Stimulated activated CD4-positive, alpha-beta T cell treated with anti-CD3 and anti-CD28 coated beads, Interleukin-1b, Interleukin-23, amount 100 ng/mL, for 4 hours (primary cell): ENCODE measurements around the gene SNX2.
A peak's percentile ranks its signal among the peaks of the same experiment; 100 is the strongest.
"Not testable (repeated sequence)": the region's sequence is repeated elsewhere in the genome, so short reads cannot be mapped to it uniquely, and the experiment has no call there.

Experiments used
- DNase-seq, 2 donors: peaks; one replicate each; pipeline ENCODE4 v3.0.0-alpha.2; 2020; ENCODE audit warnings: low read depth in 2 of 2

Gene SNX2

GRCh38 chr5:122844136-122844909 lies 69.4 kb downstream of the SNX2 start:
- DNase-seq, result no peak

DNA sequence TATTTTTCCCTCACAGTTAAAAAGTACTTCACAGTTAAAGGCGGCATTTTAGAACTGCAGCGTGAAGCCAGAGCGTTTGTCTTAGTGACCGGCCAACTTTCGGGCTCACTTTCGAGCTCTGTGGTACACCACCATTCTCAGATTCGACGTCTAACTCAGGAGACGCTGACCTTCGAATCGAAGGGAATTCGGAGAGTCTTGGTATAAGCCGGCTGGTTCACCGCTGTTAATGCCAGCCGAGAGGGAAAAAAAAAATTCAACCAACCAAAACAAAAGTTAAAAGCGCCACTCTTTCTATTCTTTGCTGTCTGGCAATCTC lies 70.0 kb downstream of the SNX2 start:
- no peak for DNase-seq

DNA sequence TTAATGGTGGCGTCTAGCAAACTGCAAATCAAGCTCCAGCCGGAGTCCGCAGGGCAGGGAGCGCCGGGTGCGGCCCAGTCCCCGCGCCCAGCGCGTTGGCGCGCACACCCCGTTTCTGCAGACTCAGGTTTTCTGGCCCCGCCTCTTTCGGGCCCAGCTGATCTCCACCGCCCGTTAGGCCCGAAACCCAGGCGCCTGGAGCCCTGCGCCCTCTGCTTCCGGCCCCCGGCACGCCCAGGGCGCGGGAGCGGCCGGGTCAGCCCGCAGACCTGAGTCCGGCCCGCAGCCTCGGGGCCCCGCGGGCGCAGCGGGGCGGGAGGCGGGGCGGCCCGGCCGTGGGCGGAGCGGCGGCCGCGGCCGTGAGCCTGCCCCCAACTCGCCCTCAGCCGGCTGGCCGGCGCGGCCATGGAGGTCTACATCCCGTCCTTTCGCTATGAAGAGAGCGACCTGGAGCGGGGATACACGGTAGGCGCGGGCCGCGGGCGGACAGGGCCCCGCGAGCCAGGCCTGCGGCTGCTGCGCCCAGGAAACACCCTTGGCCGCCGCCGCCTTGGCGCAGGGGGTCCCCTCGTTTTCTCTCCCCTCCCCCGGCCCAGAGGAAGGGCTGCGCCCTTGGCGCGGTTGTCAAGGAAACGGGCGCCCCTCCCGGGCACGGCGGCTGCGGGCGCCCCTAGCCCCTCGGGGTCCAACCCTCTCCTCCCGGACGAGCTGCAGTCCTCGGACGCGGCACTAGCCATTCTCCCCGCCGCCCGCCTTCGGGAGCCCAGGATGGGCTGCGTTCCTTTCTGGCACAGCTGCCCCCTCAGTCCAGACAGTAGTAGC lies 70.6 kb downstream of the SNX2 start, which contains the start of gene SNX24:
SNX24 (plus strand) TSS at position 385 of the 822 bp plus-strand sequence; CDS start at position 406, 21 bp downstream.
- peak; percentile 24 to 56 for DNase-seq

DNA sequence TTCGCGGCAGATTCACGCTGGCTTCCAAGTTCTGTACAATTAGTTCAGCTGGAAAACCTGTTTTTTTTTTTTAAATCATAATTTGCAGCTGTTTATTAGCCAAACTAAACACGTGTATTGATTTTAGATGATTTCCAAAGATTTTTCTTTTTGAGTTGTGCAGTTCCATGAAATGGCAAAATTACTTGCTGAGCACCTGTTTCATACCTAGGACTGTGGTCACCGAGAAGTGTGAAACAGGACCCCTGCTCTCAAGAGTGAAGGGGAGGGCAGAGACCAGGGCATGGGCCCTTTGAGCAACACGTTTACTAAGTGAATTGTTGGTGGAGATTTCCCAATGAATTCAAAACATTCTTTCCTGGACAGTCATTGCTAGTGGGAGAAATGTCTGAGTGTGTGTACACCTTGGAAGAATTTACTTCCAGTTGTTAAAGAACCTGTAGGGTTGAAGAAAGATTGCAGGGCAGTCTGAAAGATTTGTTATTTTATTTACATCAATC lies 71.2 kb downstream of the SNX2 start:
- DNase-seq, result no peak

- DNase-seq, result no peak
Observed at GRCh38 chr5:122847687-122848081, 72.8 kb downstream of the SNX2 start.

DNA sequence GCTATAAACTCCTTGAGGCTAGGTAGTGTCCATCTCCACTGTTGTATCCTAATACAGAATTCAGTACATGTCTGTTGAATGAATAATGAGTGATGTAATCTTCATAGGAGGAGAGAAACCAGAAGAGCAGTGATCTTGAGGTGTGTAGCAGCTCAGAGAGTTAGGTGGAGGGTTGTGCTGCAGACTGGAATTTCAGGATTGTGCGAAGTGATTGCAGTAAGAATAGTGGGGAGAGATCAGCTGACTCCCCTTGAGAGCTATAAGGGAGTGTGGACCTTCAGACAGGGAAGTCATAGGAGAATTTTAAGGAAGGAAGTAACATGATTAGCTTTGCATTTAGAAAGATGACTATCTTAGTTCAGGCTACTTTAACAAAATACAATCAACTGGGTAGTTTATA lies 74.9 kb downstream of the SNX2 start:
- DNase-seq, result no peak

GRCh38 chr5:122857538-122857937 lies 82.7 kb downstream of the SNX2 start:
- not testable (repeated sequence) for DNase-seq

GRCh38 chr5:122858451-122858850 lies 83.6 kb downstream of the SNX2 start:
- DNase-seq, result no peak

GRCh38 chr5:122863240-122863639 lies 88.4 kb downstream of the SNX2 start:
- DNase-seq, result no peak

- DNase-seq, result no peak
Observed at GRCh38 chr5:122863721-122864120, 88.8 kb downstream of the SNX2 start.

DNA sequence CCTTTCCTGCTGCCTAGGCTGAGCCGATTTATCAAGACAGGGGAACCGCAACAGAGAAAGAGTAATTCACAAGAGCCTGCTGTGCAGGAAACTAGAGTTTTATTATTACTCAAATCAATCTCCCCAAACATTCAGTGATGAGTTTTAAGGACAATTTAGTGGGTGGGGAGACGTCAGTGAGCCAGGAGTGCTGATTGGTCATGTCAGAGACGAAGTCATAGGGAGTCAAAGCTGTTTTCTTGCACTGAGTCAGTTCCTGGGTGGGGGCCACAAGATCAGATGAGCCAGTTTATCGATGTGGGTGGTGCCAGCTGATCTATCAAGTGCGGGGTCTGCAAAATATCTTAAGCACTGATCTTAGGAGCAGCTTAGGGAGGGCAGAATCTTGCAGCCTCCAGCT lies 89.5 kb downstream of the SNX2 start:
- no peak for DNase-seq

DNA sequence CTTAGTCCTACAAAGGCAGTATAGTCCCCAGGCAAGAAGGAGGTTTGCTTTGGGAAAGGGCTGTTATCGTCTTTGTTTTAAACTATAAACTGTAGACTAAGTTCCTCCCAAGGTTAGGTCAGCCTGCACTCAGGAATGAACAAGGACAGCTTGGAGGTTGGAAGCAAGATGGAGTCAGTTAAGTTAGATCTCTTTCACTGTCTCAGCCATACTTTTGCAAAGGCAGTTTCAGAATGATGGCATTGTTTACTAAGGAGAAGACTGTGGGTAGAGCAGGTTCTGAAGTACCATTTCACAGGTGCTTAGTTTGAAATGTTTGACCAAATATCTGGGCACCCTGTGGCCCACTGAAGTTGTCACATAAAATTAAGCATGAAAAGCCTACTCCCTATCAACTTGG lies 90.0 kb downstream of the SNX2 start:
- DNase-seq, result no peak

DNA sequence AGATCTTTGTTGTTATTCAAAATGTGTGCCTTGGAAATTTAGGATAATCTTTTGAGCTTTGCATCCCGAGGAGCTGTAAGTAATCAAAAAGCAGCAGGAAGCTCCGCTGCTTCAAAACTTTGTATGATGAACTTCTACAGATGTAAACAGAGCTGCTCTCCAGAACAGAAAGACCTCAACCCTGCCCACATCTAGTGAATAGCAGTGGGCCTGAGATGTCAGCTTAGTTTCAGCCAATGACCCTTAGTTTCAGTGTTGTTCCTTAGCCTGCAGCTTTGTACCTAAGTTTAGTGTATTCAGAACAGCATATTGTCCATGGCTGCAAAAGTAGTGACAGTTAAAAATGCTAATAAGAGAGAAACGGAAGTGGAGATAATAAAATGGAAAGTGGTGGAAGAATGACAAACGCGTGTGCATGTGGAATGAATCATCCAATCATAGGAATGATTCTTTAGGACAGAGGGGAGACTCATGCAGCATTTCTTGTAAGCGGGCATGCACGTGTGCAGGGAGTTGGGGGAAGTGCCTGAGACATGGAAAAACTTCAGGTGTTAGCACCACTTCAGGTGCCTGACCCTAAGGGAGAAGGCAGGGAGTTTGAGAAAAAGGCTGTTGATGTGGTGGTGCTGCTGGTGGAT lies 95.5 kb downstream of the SNX2 start:
- no peak for DNase-seq

GRCh38 chr5:122871661-122872060 lies 96.8 kb downstream of the SNX2 start:
- DNase-seq, result no peak

DNA sequence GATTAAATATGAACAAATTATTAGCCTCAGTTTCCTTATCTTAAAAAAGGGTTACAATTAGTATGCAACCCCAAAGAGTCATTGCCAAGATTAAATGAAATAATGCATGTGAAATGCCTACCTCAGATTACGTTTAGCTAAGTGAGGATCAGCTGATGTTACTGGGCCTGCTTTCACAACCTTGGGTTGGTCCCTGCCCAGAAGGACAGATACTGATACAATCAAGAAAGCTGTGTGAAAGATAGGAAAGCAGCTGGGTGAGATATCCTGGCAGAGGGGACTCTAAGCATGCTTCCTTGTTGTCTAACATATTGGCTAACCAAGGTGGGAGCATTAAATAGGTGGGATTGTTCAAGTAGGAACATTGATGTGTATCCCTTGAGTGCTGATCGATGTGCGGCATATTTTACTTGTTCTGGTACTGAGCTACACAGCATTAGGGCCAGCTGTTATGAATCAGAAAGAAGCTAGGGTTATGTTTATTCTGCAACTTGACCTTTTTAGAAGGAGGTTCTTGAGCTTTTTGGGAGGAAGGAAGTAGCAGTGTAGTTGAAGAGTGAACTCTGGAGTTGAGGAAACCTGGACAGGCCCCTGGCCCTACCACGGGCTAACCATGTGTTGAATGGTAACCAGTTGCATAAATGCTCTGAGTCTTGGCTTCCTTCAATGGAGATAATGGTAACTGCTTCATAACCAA lies 99.4 kb downstream of the SNX2 start:
- no peak for DNase-seq

GRCh38 chr5:122877518-122877917 lies 102.6 kb downstream of the SNX2 start:
- no peak for DNase-seq

DNA sequence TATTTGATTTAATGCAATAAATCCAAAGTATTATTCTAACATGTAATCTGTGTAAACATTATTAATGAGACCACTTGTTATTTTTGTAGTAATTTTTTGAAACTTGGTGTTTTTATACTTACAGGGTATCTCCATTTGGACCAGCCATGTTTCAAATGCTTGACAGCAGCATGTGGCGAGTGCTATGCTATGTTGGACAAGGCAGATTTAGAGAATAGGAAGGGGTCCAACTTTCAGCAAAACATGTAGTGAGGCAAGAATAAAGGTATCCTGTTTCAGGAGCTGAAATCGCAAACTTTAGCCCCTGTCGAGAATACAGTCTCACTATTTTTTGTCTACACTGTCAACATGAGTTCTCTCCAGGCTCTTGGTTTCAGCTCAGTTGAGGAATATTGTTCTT lies 104.2 kb downstream of the SNX2 start:
- no peak for DNase-seq
